MM.1S (cell line): ENCODE measurements around the gene IMMP2L.

Experiments used
- DNase-seq: peaks from one replicate; pipeline ENCODE4 v3.0.0-alpha.2; 2015
- H2AFZ ChIP-seq: fragments of 300-600 bp; sonication (generic); 2 replicates; pipeline ENCODE4 v1.6.0; 2016; ENCODE audit warnings: antibody characterized with exemption, low read length
- H3F3A ChIP-seq: fragments of 300-600 bp; sonication (generic); 2 replicates; pipeline ENCODE4 v1.6.1; 2016; ENCODE audit warnings: mild to moderate bottlenecking, antibody characterized with exemption, low read length, moderate library complexity, mixed read lengths; ENCODE audit not compliant: insufficient read depth
- H3K27ac ChIP-seq: fragments of 300-600 bp; sonication (generic); 2 replicates; pipeline ENCODE4 v1.5.1; 2016; ENCODE audit warnings: mild to moderate bottlenecking, low read length
- H3K27me3 ChIP-seq: fragments of 300-600 bp; sonication (generic); replicated peaks from 2 replicates; pipeline ENCODE4 v1.6.0; 2016; ENCODE audit warnings: low read length; ENCODE audit not compliant: insufficient read depth
- H3K36me3 ChIP-seq: fragments of 300-600 bp; sonication (generic); replicated peaks from 2 replicates; pipeline ENCODE4 v1.6.1; 2016; ENCODE audit warnings: mild to moderate bottlenecking, low read length, mixed read lengths; ENCODE audit not compliant: insufficient read depth
- H3K4me1 ChIP-seq: fragments of 300-600 bp; sonication (generic); 2 replicates; pipeline ENCODE4 v1.6.1; 2016; ENCODE audit warnings: low read length, mixed read lengths
- H3K4me2 ChIP-seq: fragments of 300-600 bp; sonication (generic); 2 replicates; pipeline ENCODE4 v1.6.0; 2016; ENCODE audit warnings: low read depth, low read length
- H3K4me3 ChIP-seq: fragments of 300-600 bp; sonication (generic); 2 replicates; pipeline ENCODE4 v1.5.1; 2016; ENCODE audit warnings: low read length, mixed read lengths
- H3K79me2 ChIP-seq: fragments of 300-600 bp; sonication (generic); 2 replicates; pipeline ENCODE4 v1.6.1; 2016; ENCODE audit warnings: mixed run types, low read length, mixed read lengths
- H3K9ac ChIP-seq: fragments of 300-600 bp; sonication (generic); 2 replicates; pipeline ENCODE4 v1.6.1; 2016; ENCODE audit warnings: low read length, mixed read lengths
- H3K9me2 ChIP-seq: fragments of 300-600 bp; sonication (generic); replicated peaks from 2 replicates; pipeline ENCODE4 v1.6.1; 2016; ENCODE audit warnings: mild to moderate bottlenecking, low read length, mixed read lengths; ENCODE audit not compliant: insufficient read depth
- H3K9me3 ChIP-seq: fragments of 300-600 bp; sonication (generic); replicated peaks from 2 replicates; pipeline ENCODE4 v1.6.1; 2016; ENCODE audit warnings: mild to moderate bottlenecking, low read length, mixed read lengths; ENCODE audit not compliant: insufficient read depth
- H4K20me1 ChIP-seq: fragments of 300-600 bp; sonication (generic); 2 replicates; pipeline ENCODE4 v1.6.1; 2016; ENCODE audit warnings: mild to moderate bottlenecking, low read length, moderate library complexity, mixed read lengths; ENCODE audit not compliant: insufficient read depth
- CTCF ChIP-seq: fragments of 300-600 bp; sonication (generic); IDR thresholded peaks from 2 replicates; pipeline ENCODE4 v1.5.1; 2016; ENCODE audit warnings: antibody characterized with exemption, low read length, mixed read lengths
- EZH2 ChIP-seq: fragments of 300-600 bp; sonication (generic); optimal IDR thresholded peaks from 2 replicates; pipeline ENCODE3; 2017; ENCODE audit warnings: low read depth, mild to moderate bottlenecking, antibody characterized with exemption, low read length, mixed read lengths
- EZH2phosphoT487 ChIP-seq: fragments of 300-600 bp; sonication (generic); IDR thresholded peaks from 2 replicates; pipeline ENCODE4 v1.6.1; 2018; ENCODE audit warnings: antibody characterized with exemption, low read length

Gene IMMP2L

DNA sequence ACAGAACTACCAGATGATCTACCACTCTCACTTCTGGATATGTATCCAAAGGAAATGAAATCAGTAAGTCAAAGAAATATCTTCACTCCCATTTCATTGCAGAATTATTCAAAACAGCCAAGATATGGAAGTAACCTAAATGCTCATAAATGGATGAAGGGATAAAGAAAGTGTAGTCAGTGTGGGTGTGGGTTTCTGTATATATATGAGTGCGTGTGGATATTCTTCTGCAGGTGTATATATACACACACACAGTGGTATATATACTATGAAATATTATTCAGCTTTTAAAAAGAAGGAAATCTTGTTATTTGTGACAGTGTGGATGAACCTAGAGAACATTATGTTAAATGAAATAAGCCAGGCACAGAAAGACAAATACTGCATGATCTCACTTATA lies 48.7 kb downstream of the IMMP2L start:
- Histone ChIP-seq H3K4me3 (no peak overlapping the region), H2AFZ (no peak overlapping the region), H3K9me2 (no peaks in the 10 kb centered on the region), H3K9ac (no peak overlapping the region), H3K27ac (no peak overlapping the region), H3K36me3 (no peaks in the 10 kb centered on the region), H3K79me2 (no peaks in the 10 kb centered on the region), H3K27me3 (no peaks in the 10 kb centered on the region), H4K20me1 (no peaks in the 10 kb centered on the region), H3K4me1 (no peaks in the 10 kb centered on the region), H3K4me2 (no peak overlapping the region), H3F3A (no peaks in the 10 kb centered on the region), H3K9me3 (no peaks in the 10 kb centered on the region)
- TF ChIP-seq EZH2 (no peak), CTCF (no peak), EZH2phosphoT487 (no peak)
- DNase-seq: no peak

DNA sequence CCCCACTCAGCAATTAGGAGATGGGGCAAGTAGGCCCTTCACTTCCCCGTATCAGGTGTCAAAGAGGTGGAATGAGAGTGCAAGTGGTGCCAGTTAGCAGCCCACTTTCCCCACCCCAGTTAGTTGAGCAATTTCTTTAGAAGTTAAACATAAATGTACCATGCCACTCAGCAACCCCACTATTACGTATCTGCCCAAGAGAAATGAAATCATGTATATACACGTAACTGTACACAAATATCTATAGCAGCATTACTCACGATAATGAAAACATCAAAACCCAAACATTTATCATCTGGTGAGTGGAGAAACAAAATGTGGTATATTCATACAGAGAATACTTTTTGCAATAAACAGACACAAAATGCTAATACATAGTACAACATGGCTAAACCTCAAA lies 50.4 kb downstream of the IMMP2L start:
- Histone ChIP-seq H3K27me3 (no peaks in the 10 kb centered on the region), H3K36me3 (no peaks in the 10 kb centered on the region), H2AFZ (no peak overlapping the region), H3K4me3 (no peak overlapping the region), H3K79me2 (no peaks in the 10 kb centered on the region), H3K4me1 (no peaks in the 10 kb centered on the region), H3K27ac (no peak overlapping the region), H3K9ac (no peak overlapping the region), H4K20me1 (no peaks in the 10 kb centered on the region), H3K9me2 (no peaks in the 10 kb centered on the region), H3K4me2 (no peak overlapping the region), H3F3A (no peaks in the 10 kb centered on the region), H3K9me3 (no peaks in the 10 kb centered on the region)
- TF ChIP-seq CTCF (no peak), EZH2 (no peak), EZH2phosphoT487 (no peak)
- DNase-seq: no peak

DNA sequence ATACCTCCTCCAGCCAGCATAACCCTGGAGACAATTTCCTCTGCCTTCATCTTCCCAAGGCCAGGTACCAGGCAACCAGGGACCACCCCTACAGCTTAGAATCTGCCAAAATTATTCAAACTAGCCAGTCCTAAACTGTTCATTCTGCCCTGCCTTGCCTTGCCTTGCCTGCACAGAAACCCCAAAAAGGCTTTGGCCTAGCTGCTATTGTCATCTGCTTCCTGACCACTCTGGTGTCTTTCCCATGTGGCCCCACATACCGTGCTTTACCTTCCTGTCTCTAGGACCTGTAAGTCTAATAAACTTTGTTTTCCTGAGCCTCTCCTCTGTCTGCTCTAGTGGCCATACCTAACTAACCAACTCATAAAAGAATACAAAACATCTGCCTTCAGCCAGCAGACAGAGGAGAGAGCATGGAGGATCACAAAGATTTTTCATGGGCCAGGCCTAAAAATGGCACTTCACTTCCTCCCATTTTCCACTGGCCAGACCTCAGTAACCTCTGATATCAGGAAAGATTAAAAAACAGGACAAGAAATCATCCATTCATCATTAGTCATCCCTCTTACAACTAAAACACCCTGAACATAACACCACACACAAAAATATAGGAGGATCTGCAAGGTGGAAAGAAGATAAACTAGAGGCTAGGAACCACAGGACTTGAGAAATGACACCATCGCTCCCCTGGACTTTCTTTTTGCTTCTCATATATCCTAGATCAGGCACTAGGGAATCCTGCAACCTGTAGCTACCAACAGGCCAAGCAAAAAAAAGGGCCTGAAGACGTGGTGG lies 51.5 kb downstream of the IMMP2L start:
- H3K4me2 ChIP-seq: no peak overlapping the region

More for the DNA sequence above, 51.5 kb downstream of the IMMP2L start:
- no peaks in the 10 kb centered on the region for H3F3A ChIP-seq
- H3K9me2 ChIP-seq: no peaks in the 10 kb centered on the region
- H3K9me3 ChIP-seq: no peaks in the 10 kb centered on the region
- no peak overlapping the region for H2AFZ ChIP-seq
- H4K20me1 ChIP-seq: no peaks in the 10 kb centered on the region
- no peaks in the 10 kb centered on the region for H3K36me3 ChIP-seq
- no peak overlapping the region for H3K27ac ChIP-seq
- no peak overlapping the region for H3K9ac ChIP-seq
- H3K27me3 ChIP-seq: no peaks in the 10 kb centered on the region
- TF ChIP-seq EZH2: no peak
- no peak for TF ChIP-seq CTCF
- TF ChIP-seq EZH2phosphoT487: no peak
- DNase-seq: no peak
- no peaks in the 10 kb centered on the region for H3K4me1 ChIP-seq
- H3K79me2 ChIP-seq: no peaks in the 10 kb centered on the region
- no peak overlapping the region for H3K4me3 ChIP-seq
